H1 (cell line): ENCODE measurements around the gene NKTR. TPM values are rescaled to one million over a fixed set of nuclear protein-coding genes. Genes with fewer than 3 reads are reported as not detected.

ENCODE experiments used
- CTCF ChIA-PET: fragments of 300-600 bp; sonication (Branson Sonifier 250); formaldehyde crosslinking; loops from one replicate; lab custom pipeline; 2021; ENCODE audit not compliant: partially characterized antibody; lab: Charles Lee
- POLR2A ChIA-PET: fragments of 300-600 bp; sonication (Branson Sonifier 250); formaldehyde crosslinking; loops from one replicate; lab custom pipeline; 2021; ENCODE audit warnings: inconsistent platforms; ENCODE audit not compliant: partially characterized antibody; lab: Charles Lee
- DNase-seq, 2 experiments: peaks; one replicate each; pipeline versions ENCODE4 v3.0.0 to v3.0.0-alpha.2; 2010 to 2022; ENCODE audit warnings: low spot score in 2 of 2, low read depth in 1 of 2, mixed read lengths in 1 of 2
- FAIRE-seq: peaks from 2 replicates; lab custom pipeline; 2011; peaks lifted over from hg19 to GRCh38; lab: Jason Lieb, UNC
- H2AFZ ChIP-seq: 2 replicates; pipeline ENCODE4 v1.8.1; 2012; ENCODE audit warnings: low read length, inconsistent platforms
- H2AK5ac ChIP-seq: 2 replicates; pipeline ENCODE4 v1.6.1; 2013; ENCODE audit warnings: low read depth, low read length
- H2BK120ac ChIP-seq: replicated peaks from 2 replicates; pipeline ENCODE3; 2013; ENCODE audit warnings: low read depth, low read length, inconsistent platforms
- H2BK12ac ChIP-seq: 2 replicates; pipeline ENCODE4 v1.6.1; 2013; ENCODE audit warnings: low read depth, low read length
- H2BK15ac ChIP-seq: 2 replicates; pipeline ENCODE4 v1.6.1; 2013; ENCODE audit warnings: low read length
- H2BK20ac ChIP-seq: 2 replicates; pipeline ENCODE4 v1.6.1; 2013; ENCODE audit warnings: low read length
- H2BK5ac ChIP-seq: 2 replicates; pipeline ENCODE4 v1.6.1; 2013; ENCODE audit warnings: low read depth, low read length
- H3K14ac ChIP-seq: 2 replicates; pipeline ENCODE4 v1.6.1; 2013; ENCODE audit warnings: inconsistent platforms; ENCODE audit not compliant: insufficient read length
- H3K18ac ChIP-seq: 2 replicates; pipeline ENCODE4 v1.6.1; 2013; ENCODE audit warnings: low read length; ENCODE audit errors: extremely low read depth
- H3K23ac ChIP-seq: 2 replicates; pipeline ENCODE4 v1.6.1; 2013; ENCODE audit warnings: inconsistent platforms; ENCODE audit not compliant: insufficient read length
- H3K23me2 ChIP-seq: 2 replicates; pipeline ENCODE4 v1.6.1; 2013; ENCODE audit warnings: low read depth, low read length
- H3K27ac ChIP-seq: 2 replicates; pipeline ENCODE4 v1.6.1; 2011; ENCODE audit warnings: low read depth, low read length, inconsistent platforms
- H3K27me3 ChIP-seq, 4 experiments: replicated peaks in 1 of 4; 1 replicate in 1 of 4; 2 replicates in 3 of 4; pipeline versions ENCODE4 v1.6.1 to v1.8.1; 2011 to 2013; ENCODE audit warnings: low read length in 3 of 4, mild to moderate bottlenecking in 3 of 4, inconsistent platforms in 2 of 4, mixed read lengths in 2 of 4, moderate library complexity in 1 of 4; ENCODE audit not compliant: control insufficient read depth in 3 of 4, insufficient read depth in 3 of 4; ENCODE audit errors: extremely low read depth in 1 of 4
- H3K36me3 ChIP-seq, 4 experiments: 2 replicates each; pipeline versions ENCODE4 v1.6.1 to v1.8.1; 2011 to 2013; ENCODE audit warnings: mild to moderate bottlenecking in 4 of 4, low read length in 3 of 4, moderate library complexity in 2 of 4, control low read depth in 1 of 4, inconsistent platforms in 1 of 4; ENCODE audit not compliant: insufficient read depth in 4 of 4, control insufficient read depth in 2 of 4
- H3K4ac ChIP-seq: replicated peaks from 2 replicates; pipeline ENCODE3; 2013; ENCODE audit warnings: low read length, low read depth, mixed read lengths, inconsistent platforms; ENCODE audit not compliant: insufficient read length
- H3K4me1 ChIP-seq, 4 experiments: replicated peaks in 1 of 4; 1 replicate in 1 of 4; 2 replicates in 3 of 4; pipeline versions ENCODE4 v1.6.1 to v1.8.1; 2011 to 2013; ENCODE audit warnings: low read length in 3 of 4, inconsistent platforms in 2 of 4, mixed read lengths in 1 of 4; ENCODE audit not compliant: insufficient read depth in 4 of 4, control insufficient read depth in 3 of 4
- H3K4me2 ChIP-seq, 2 experiments: 2 replicates each; pipeline versions ENCODE4 v1.6.1 to v1.8.1; 2011 to 2013; ENCODE audit warnings: low read depth in 2 of 2, low read length in 2 of 2, control low read depth in 1 of 2, inconsistent platforms in 1 of 2, mild to moderate bottlenecking in 1 of 2; ENCODE audit not compliant: insufficient read depth in 1 of 2
- H3K4me3 ChIP-seq, 4 experiments: fragments of 200-600, 300-600 bp in 1 of 4; sonication (generic), shearing (Covaris generic), sonication (Bioruptor Twin) in 1 of 4; 2 replicates each; pipeline versions ENCODE4 v1.5.1 to v1.8.1; 2011 to 2016; ENCODE audit warnings: low read length in 4 of 4, low read depth in 3 of 4, control low read depth in 2 of 4, inconsistent platforms in 2 of 4, mild to moderate bottlenecking in 2 of 4, mixed read lengths in 1 of 4, moderate library complexity in 1 of 4; ENCODE audit not compliant: insufficient read depth in 2 of 4; ENCODE audit errors: extremely low read depth in 1 of 4
- H3K56ac ChIP-seq: replicated peaks from 2 replicates; pipeline ENCODE3; 2013; ENCODE audit warnings: low read depth, mild to moderate bottlenecking, mixed read lengths, low read length, inconsistent platforms; ENCODE audit not compliant: insufficient read length
- H3K79me1 ChIP-seq: 2 replicates; pipeline ENCODE4 v1.6.1; 2013; ENCODE audit warnings: low read depth, low read length, control low read depth
- H3K79me2 ChIP-seq, 2 experiments: 2 replicates each; pipeline versions ENCODE4 v1.6.1 to v1.8.1; 2012 to 2013; ENCODE audit warnings: low read length in 2 of 2, mild to moderate bottlenecking in 2 of 2, inconsistent platforms in 1 of 2; ENCODE audit not compliant: insufficient read depth in 2 of 2, control insufficient read depth in 1 of 2
- H3K9ac ChIP-seq, 4 experiments: replicated peaks in 1 of 4; 1 replicate in 1 of 4; 2 replicates in 3 of 4; pipeline versions ENCODE4 v1.6.1 to v1.8.1; 2011 to 2013; ENCODE audit warnings: low read depth in 3 of 4, low read length in 3 of 4, control low read depth in 2 of 4, mild to moderate bottlenecking in 2 of 4, moderate library complexity in 2 of 4, inconsistent platforms in 1 of 4; ENCODE audit errors: extremely low read depth in 1 of 4
- H3K9me3 ChIP-seq, 2 experiments: 2 replicates each; pipeline versions ENCODE4 v1.6.1 to v1.8.1; 2012 to 2013; ENCODE audit warnings: mild to moderate bottlenecking in 2 of 2, moderate library complexity in 2 of 2, control low read depth in 1 of 2, inconsistent platforms in 1 of 2, low read depth in 1 of 2, low read length in 1 of 2, mixed read lengths in 1 of 2; ENCODE audit not compliant: insufficient read depth in 2 of 2
- H4K20me1 ChIP-seq, 2 experiments: replicated peaks in 1 of 2; 2 replicates each; pipeline versions ENCODE3 to v1.8.1; 2011 to 2013; ENCODE audit warnings: inconsistent platforms in 2 of 2, low read length in 2 of 2, mild to moderate bottlenecking in 1 of 2; ENCODE audit not compliant: insufficient read depth in 2 of 2, control insufficient read depth in 1 of 2
- H4K5ac ChIP-seq: 2 replicates; pipeline ENCODE4 v1.6.1; 2013; ENCODE audit warnings: low read length, low read depth, mixed read lengths, inconsistent platforms; ENCODE audit not compliant: insufficient read length
- H4K8ac ChIP-seq: 2 replicates; pipeline ENCODE4 v1.8.0; 2013; ENCODE audit warnings: mild to moderate bottlenecking, moderate library complexity, low read length, inconsistent platforms; ENCODE audit not compliant: insufficient read depth; ENCODE audit errors: extremely low read depth
- H4K91ac ChIP-seq: replicated peaks from 2 replicates; pipeline ENCODE3; 2013; ENCODE audit warnings: low read length, mixed read lengths, inconsistent platforms; ENCODE audit not compliant: insufficient read length
- MAFK ChIP-seq: IDR thresholded peaks from 2 replicates; pipeline ENCODE4 v1.6.1; 2012; ENCODE audit warnings: low read depth, mild to moderate bottlenecking, improper control_type of control experiment, low read length
- RAD21 ChIP-seq, 2 experiments: IDR thresholded peaks in 1 of 2; conservative IDR thresholded peaks in 1 of 2; 2 replicates each; pipeline ENCODE4 v1.6.1; 2011; ENCODE audit warnings: low read depth in 2 of 2, low read length in 2 of 2, improper control_type of control experiment in 1 of 2, inconsistent platforms in 1 of 2, mild to moderate bottlenecking in 1 of 2, moderate library complexity in 1 of 2
- SIRT6 ChIP-seq: IDR thresholded peaks from one replicate; pipeline ENCODE4 v1.7.1; 2012; ENCODE audit warnings: low read length, inconsistent platforms
- SP2 ChIP-seq: IDR thresholded peaks from 2 replicates; pipeline ENCODE4 v1.6.1; 2012; ENCODE audit warnings: mild to moderate bottlenecking, low read length, inconsistent platforms
- WGBS, 2 experiments: shearing (Covaris generic) in 1 of 2; methylation state at CpG; one replicate each; pipeline versions ENCODE4 v1.1.6 to v1.1.7; 2013 to 2015; ENCODE audit warnings: low lambda C conversion rate in 2 of 2, mixed read lengths in 2 of 2, inconsistent platforms in 1 of 2, low coverage in 1 of 2, missing lambda C conversion rate in 1 of 2; ENCODE audit not compliant: insufficient replicate concordance in 2 of 2, insufficient coverage in 1 of 2, insufficient read length in 1 of 2; ENCODE audit errors: extremely low coverage in 1 of 2, missing lambda C conversion rate in 1 of 2; 5-methylcytosine and 5-hydroxymethylcytosine counted together
- polyA plus RNA-seq, 7 experiments: library from polyadenylated mRNA; depleted of rRNA in 3 of 7; stranded (reverse) in 5 of 7; unstranded in 2 of 7; fragments of >200 nt in 5 of 7; fragments of 200-250 nt in 2 of 7; gene quantifications; 1 replicate in 5 of 7; 2 replicates in 1 of 7; 4 replicates in 1 of 7; pipeline versions ENCODE4 v1.2.1 to v1.2.3, GENCODE V29; 2011 to 2013; ENCODE audit warnings: missing spikeins in 2 of 7, mixed read lengths in 2 of 7
- total RNA-seq: library from RNA; stranded (reverse); fragmentation: NEBNext Ultra II Directional; extraction: Animal tissue kit (Norgen Biotek cat#: 25700); gene quantifications from 2 replicates; pipeline ENCODE4 v1.2.1, GENCODE V29; 2021
- TF ChIP-seq, protein P1 (sequence below), 3 experiments: IDR thresholded peaks; 1 replicate in 2 of 3; 2 replicates in 1 of 3; pipeline versions ENCODE4 v1.5.1 to v1.6.1; 2011; ENCODE audit warnings: low read length in 3 of 3, mild to moderate bottlenecking in 3 of 3, inconsistent platforms in 2 of 3, low read depth in 1 of 3, moderate library complexity in 1 of 3; ENCODE audit not compliant: insufficient read depth in 1 of 3; ENCODE audit errors: control extremely low read depth in 1 of 3

Gene NKTR
- total and polyA plus RNA-seq, 2 of the 8 experiments (the other 6 are each of a cell fraction or from before 2014, with no cell fraction given) = 24.1 to 62.2 TPM

DNA sequence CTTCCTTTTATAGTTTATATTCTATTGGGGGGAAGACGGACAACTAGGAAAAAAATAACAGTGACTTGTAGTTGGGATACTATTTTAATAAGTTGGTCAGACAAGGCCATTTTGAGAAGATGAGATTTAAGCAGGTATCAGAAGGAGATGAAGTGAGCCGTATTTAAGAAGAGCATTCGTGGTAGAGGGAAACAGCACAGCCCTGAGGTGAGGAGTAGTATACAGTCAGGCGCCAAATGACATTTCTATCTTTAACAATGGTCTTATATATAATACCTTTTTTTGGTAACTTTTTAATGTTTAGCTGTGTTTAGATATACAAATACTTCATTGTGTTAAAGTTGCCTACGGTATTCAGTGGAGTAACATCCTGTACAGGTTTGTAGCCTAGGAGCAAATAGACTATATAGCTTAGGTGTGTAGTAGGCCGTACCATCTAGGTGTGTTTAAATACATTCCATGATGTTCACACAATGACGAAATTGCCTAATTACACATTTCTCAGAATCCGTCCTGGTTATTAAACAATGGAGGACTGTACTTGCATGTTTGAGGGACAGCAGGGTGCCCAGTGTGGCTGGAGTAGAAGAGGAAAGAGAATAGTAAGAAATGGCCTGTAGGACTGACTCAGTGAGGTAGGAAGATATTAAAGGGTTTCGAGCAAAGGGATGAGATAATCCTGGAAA is 1.6 kb downstream of the NKTR start:
- Histone ChIP-seq H2AK5ac (no peak overlapping the region), H3K4ac (no peak overlapping the region), H2BK120ac (no peak overlapping the region), H3K14ac (no peak overlapping the region), H2BK12ac (no peak overlapping the region), H4K20me1 (peaks cover 5 to 10% of the 10 kb centered on the region in 2 experiments), H3K56ac (no peak overlapping the region), H2BK5ac (no peak overlapping the region), H4K91ac (no peak overlapping the region), H3K79me1 (no peaks in the 10 kb centered on the region), H4K8ac (no peak overlapping the region), H3K23ac (no peak overlapping the region), H3K9me3 (no peaks in the 10 kb centered on the region), H3K36me3 (peaks cover 0 to 10% (median under 1%) of the 10 kb centered on the region in 4 experiments; a peak in 2 of 8 replicates), H3K4me1 (peaks cover 0 to 6% (median 3%) of the 10 kb centered on the region in 4 experiments; a peak in 5 of 7 replicates), H3K9ac (peak overlapping the region in 2 of 4 experiments; percentile 56 to 65; a peak in 3 of 7 replicates), H4K5ac (no peak overlapping the region), H2AFZ (no peak overlapping the region), H3K27me3 (no peaks in the 10 kb centered on the region), H3K79me2 (peaks cover 19 to 59% of the 10 kb centered on the region in 2 experiments), H3K23me2 (peaks cover 5% of the 10 kb centered on the region), H2BK20ac (no peak overlapping the region), H3K18ac (no peak overlapping the region), H3K27ac (no peak overlapping the region), H3K4me3 (peak overlapping the region; percentile 77 to 91 (median 88); a peak in 7 of 8 replicates), H3K4me2 (peak overlapping the region; percentile 71 to 77), H2BK15ac (no peak overlapping the region)
- ChIA-PET CTCF (interaction anchor here (0.9 to 3.6 kb wide), 13 partner anchors 9 to 156 kb away, joined by 3 to 26 read pairs (median 3); partner anchors contain the start of gene SEC22C), POLR2A (interaction anchor here (0.8 to 7.1 kb wide), 6 partner anchors 10 to 50 kb away, joined by 3 to 73 read pairs (median 28); partner anchors contain the start of genes SEC22C and SS18L2)
- DNase-seq (no peak), FAIRE-seq (no peak)
- WGBS, 2 experiments = 62% methylated on average over 9 of the region's 9 CpGs; no CpG with 5 or more reads in 1 of the 2 experiments
- TF ChIP-seq SP2 (no peak), MAFK (no peak), SIRT6 (no peak), RAD21 (IDR thresholded peaks at IDR 0.05 in 1 of 2, conservative IDR thresholded peaks at IDR 0.05 in 1 of 2; ENCODE audit: low read depth in 2 of 2, low read length in 2 of 2) (peak; percentile 22 to 32; a peak in 3 of 4 replicates)
- TF ChIP-seq, protein P1, sequence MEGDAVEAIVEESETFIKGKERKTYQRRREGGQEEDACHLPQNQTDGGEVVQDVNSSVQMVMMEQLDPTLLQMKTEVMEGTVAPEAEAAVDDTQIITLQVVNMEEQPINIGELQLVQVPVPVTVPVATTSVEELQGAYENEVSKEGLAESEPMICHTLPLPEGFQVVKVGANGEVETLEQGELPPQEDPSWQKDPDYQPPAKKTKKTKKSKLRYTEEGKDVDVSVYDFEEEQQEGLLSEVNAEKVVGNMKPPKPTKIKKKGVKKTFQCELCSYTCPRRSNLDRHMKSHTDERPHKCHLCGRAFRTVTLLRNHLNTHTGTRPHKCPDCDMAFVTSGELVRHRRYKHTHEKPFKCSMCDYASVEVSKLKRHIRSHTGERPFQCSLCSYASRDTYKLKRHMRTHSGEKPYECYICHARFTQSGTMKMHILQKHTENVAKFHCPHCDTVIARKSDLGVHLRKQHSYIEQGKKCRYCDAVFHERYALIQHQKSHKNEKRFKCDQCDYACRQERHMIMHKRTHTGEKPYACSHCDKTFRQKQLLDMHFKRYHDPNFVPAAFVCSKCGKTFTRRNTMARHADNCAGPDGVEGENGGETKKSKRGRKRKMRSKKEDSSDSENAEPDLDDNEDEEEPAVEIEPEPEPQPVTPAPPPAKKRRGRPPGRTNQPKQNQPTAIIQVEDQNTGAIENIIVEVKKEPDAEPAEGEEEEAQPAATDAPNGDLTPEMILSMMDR (IDR thresholded peaks at IDR 0.05; ENCODE audit: control extremely low read depth in 1 of 3, insufficient read depth in 1 of 3, low read depth in 1 of 3, low read length in 3 of 3) = peak in 1 of 3 experiments; percentile 42; a peak in 2 of 4 replicates
